Measurements from ENCODE around the gene CUX1.

Gene CUX1

DNA sequence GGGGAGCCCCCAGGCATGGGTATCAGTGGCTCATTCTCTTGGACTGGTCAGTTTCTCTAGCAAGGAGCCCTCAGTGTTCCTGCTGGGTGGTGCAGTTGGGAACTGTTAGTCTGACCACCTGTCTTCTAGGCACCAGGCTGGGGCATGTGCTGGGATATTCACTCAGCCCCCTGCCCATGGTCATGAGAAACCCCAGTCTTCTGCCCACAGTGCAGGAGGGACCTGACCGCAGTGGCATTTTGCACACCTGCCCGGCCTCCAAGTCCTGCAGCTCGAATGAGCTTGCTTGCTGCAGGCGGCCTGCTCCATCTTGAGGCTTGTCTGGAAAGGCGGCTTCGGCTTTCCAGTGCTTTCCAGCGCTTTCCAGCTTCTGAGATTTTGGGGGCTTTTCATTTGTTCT is 36.3 kb downstream of the CUX1 start:
- no peak overlapping the region for H3K4me3 ChIP-seq (ENCODE audit: low read length)
- no peak for DNase-seq (ENCODE audit: low read depth)
- TF ChIP-seq, protein P1, sequence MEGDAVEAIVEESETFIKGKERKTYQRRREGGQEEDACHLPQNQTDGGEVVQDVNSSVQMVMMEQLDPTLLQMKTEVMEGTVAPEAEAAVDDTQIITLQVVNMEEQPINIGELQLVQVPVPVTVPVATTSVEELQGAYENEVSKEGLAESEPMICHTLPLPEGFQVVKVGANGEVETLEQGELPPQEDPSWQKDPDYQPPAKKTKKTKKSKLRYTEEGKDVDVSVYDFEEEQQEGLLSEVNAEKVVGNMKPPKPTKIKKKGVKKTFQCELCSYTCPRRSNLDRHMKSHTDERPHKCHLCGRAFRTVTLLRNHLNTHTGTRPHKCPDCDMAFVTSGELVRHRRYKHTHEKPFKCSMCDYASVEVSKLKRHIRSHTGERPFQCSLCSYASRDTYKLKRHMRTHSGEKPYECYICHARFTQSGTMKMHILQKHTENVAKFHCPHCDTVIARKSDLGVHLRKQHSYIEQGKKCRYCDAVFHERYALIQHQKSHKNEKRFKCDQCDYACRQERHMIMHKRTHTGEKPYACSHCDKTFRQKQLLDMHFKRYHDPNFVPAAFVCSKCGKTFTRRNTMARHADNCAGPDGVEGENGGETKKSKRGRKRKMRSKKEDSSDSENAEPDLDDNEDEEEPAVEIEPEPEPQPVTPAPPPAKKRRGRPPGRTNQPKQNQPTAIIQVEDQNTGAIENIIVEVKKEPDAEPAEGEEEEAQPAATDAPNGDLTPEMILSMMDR (conservative IDR thresholded peaks at IDR 0.05; ENCODE audit: low read length), result no peak

DNA sequence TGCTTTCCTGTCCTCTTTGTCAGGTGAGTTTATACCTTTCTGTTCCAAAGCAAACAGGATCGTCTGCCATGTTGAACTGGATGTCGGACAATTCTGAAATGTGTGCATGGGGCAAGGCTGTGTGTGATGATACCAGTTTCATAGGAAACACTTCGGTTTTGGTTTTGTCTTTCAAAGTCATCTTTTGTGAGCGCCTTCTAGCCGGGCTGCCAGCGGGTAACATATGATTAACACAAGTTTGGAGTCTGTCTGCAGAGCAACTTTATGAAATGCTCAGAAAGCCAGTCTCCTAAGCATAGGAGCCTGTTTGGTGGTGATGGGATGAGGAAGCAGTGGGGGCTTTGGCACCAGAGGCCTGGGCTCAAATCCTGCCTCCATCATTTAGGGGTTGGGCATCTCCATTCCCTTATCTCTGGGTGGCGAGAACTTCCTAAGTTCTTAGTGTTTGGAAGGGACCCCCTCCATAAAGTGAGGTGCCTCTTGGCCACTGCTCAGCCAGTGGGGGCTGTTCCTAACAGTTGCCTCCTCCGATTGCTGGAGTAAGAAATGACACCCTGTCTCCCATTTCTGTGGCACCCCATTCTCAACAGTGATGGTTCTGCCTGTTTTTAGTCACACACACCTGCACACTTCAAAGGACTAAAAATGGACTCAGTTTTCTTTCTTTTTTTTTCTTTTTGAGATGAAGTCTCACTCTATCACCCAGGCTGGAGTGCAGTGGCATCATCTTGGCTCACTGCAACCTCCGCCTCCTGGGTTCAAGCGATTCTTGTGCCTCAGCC is 36.8 kb downstream of the CUX1 start:
- TF ChIP-seq, protein P1 (conservative IDR thresholded peaks at IDR 0.05; ENCODE audit: low read length), result no peak
- DNase-seq (ENCODE audit: low read depth), result no peak
- H3K4me3 ChIP-seq (ENCODE audit: low read length), result no peak overlapping the region

DNA sequence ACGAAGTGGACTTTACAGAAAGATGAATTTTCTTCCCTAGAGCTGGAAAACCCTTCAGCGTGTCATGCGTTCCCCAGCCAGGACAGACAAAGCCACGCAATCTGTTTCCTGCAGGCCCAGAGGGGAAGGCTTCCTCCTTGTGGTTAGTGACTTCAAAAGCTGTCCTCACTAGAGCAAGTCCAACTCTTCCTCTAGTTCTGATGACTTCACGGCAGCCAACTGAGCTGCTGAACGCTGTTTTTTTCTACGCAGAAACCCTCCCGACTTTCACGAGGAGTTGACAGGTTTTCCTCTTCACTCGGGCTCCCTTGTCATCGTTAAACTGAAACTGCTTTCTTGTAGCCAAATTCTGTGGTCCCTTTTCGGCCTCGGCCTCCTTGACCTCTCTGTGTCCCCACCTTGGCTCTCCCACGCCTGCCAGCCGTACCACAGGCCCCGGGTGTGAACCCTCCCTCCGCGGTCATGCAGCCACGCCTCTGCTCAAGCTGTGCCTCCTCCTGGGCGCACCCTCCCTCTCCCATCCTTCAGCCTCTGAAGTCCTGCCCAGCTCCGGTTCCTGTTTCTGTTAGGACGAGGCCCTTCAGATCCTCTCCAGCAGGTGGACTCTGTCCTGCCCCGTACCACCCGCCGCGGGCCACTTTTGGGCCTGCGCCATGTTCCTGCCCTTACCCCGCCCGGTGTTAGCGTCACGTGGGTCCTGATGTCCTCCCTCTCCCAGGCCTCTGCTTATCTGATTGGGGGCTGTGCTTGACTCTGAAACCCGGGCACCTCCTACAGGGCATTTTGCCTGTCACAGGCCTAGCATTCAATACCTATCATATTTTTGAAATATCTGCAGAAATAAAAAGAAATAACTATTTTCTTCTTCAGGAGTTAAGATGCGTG is 39.3 kb downstream of the CUX1 start:
- DNase-seq (ENCODE audit: low read depth), result peak; percentile 83
- peak overlapping the region; percentile 47 for H3K4me3 ChIP-seq (ENCODE audit: low read length)
- TF ChIP-seq, protein P1 (conservative IDR thresholded peaks at IDR 0.05; ENCODE audit: low read length), result peak; percentile 41

DNA sequence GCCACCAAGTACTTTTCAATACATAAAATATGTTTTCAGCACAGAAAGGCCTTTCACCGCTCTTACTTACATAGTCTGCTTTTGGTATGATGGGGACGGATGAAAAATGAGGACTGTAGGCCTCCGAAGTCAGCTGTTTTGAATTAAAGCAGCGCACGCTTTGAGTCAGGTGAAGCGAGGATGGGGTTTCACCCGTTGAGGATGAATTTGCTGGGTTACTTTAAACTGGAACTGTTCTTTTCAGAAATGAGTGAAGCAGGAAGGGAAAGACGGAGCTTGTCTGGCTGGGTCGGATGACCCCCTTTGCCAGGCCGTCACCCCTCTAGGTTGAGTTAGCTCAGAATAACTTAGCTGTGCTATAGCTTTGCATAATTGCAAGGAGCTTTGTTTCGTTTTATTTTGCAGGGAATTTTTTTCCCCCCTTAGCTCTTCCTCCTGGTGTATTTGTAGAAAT is 40.0 kb downstream of the CUX1 start:
- TF ChIP-seq, protein P1 (conservative IDR thresholded peaks at IDR 0.05; ENCODE audit: low read length), result no peak
- no peak for DNase-seq (ENCODE audit: low read depth)
- no peak overlapping the region; the same call in none of the 2 replicates for H3K4me3 ChIP-seq (ENCODE audit: low read length)

DNA sequence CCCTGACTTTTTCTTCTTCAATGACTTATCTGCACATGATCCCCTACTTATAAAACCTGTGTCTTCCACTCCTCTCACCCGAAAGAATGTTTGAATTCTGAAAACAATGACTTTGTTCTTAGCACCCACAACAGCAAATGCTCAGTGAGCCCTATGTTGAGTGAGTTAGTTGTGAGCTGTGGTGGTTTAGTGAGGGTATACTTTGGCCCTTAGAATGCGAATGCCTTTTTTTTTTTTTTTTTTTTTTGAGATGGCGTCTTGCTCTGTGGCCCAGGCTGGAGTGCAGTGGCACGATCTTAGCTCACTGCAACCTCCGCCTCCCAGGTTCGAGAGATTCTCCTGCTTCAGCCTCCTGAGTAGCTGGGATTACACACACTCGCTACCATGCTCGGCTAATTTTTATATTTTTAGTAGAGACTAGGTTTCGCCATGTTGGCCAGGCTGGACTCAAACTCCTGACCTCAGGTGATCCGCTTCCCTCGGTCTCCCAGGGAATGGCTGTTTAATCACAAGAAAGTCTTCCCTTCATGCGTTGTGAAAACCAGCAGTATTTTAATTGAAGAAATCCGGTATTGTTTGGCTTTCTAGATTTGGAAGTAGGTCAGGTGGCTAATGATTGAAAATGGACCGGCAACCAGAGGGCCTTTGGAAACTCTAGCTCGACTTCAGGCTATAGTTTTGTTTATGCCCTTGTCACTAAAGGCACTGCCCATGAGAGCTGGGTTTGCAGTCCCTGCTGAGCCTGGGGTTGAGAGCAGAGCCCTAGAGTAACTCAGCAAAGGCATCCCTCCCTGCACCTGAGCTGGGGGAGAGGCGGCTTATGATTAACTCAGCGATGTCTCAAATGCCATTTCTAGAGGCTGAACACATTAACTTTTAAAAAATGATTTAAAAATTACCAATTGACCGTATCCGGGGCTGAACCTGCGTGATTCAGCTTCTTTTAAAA is 41.3 kb downstream of the CUX1 start:
- TF ChIP-seq, protein P1 (conservative IDR thresholded peaks at IDR 0.05; ENCODE audit: low read length), result no peak
- H3K4me3 ChIP-seq (ENCODE audit: low read length), result no peak overlapping the region

DNA sequence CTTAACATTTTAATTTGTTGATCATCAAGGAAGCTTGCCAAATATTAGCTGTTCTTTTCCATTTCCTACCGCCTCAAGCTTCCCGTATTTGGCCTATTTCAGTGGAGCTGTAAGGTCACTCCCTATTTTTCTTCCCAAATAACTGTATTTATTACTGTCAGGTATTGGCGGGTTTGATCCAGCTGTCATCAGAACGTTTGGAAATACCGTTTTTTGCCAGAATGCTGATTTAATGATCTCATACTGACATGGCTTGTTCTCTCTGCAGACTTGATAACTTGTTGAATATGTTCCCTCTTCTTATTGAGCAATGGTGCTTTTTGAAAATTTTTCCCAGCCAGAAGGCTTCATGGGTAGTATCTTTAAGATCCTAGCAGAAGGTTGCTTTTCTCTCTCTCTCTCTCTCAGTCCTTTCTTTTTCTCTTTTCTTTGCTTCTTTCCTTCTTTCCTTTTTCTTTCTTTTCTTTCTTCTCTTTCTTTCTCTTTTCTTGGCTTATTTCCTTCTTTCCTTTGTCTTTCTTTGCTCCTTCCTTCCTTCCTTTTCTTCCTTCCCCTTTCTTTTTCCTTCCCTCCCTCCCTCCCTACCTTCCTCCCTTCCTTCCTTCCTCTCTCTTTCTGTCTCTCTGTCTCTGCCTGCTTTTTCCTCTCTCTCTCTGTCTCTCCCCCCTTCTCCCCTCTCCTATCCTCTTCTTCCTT is 42.1 kb downstream of the CUX1 start:
- TF ChIP-seq, protein P1 (conservative IDR thresholded peaks at IDR 0.05; ENCODE audit: low read length), result no peak
- peak; percentile 49 for DNase-seq (ENCODE audit: low read depth)
- H3K4me3 ChIP-seq (ENCODE audit: low read length), result no peak overlapping the region

More for the DNA sequence above, 41.3 kb downstream of the CUX1 start:
- DNase-seq (ENCODE audit: low read depth), result no peak

All from AG10803 (cell line).